ENCODE results near the gene MSX2.
"Not testable (repeated sequence)": the region's sequence is repeated elsewhere in the genome, so short reads cannot be mapped to it uniquely, and the experiment has no call there.

The MSX2 gene

GRCh38 chr5:174734571-174735497, 10.5 kb downstream of the MSX2 start:
- DNase-seq = no peak

GRCh38 chr5:174735498-174736330, 11.3 kb downstream of the MSX2 start:
- DNase-seq = peak in 1 of 3 donors; percentile 45

GRCh38 chr5:174736331-174736721, 11.9 kb downstream of the MSX2 start:
- no peak for DNase-seq

- no peak for DNase-seq
Measured at GRCh38 chr5:174736777-174737176, 12.4 kb downstream of the MSX2 start.

GRCh38 chr5:174737330-174737729, 12.9 kb downstream of the MSX2 start:
- no peak for DNase-seq

- DNase-seq = no peak
Measured at GRCh38 chr5:174741352-174741751, 17.0 kb downstream of the MSX2 start.

GRCh38 chr5:174744896-174745295, 20.5 kb downstream of the MSX2 start:
- DNase-seq = no peak

- DNase-seq = no peak
Measured at GRCh38 chr5:174745590-174746103, 21.3 kb downstream of the MSX2 start.

- no peak for DNase-seq
Measured at GRCh38 chr5:174750711-174751110, 26.3 kb downstream of the MSX2 start.

- DNase-seq = no peak
Measured at GRCh38 chr5:174751154-174752000, 27.0 kb downstream of the MSX2 start.

- no peak for DNase-seq
Measured at GRCh38 chr5:174752121-174752520, 27.7 kb downstream of the MSX2 start.

GRCh38 chr5:174755106-174755505, 30.7 kb downstream of the MSX2 start:
- no peak for DNase-seq

- no peak for DNase-seq
Measured at GRCh38 chr5:174759091-174759490, 34.7 kb downstream of the MSX2 start.

- no peak for DNase-seq
Measured at GRCh38 chr5:174760721-174761120, 36.3 kb downstream of the MSX2 start.

GRCh38 chr5:174761341-174761740, 37.0 kb downstream of the MSX2 start:
- DNase-seq = not testable (repeated sequence)

GRCh38 chr5:174764309-174764708, 39.9 kb downstream of the MSX2 start:
- DNase-seq = no peak

GRCh38 chr5:174765540-174765939, 41.2 kb downstream of the MSX2 start:
- DNase-seq = no peak

GRCh38 chr5:174767670-174768069, 43.3 kb downstream of the MSX2 start:
- no peak for DNase-seq

GRCh38 chr5:174769005-174769404, 44.6 kb downstream of the MSX2 start:
- DNase-seq = no peak

GRCh38 chr5:174773371-174773770, 49.0 kb downstream of the MSX2 start:
- no peak for DNase-seq

- no peak for DNase-seq
Measured at GRCh38 chr5:174775081-174775480, 50.7 kb downstream of the MSX2 start.

- DNase-seq = no peak
Measured at GRCh38 chr5:174777111-174777510, 52.7 kb downstream of the MSX2 start.

GRCh38 chr5:174777583-174777982, 53.2 kb downstream of the MSX2 start:
- no peak for DNase-seq

All from suppressor macrophage treated with lipopolysaccharide for 1 hour (primary cell).